K562 (cell line): ENCODE measurements around the gene CISTR.

ENCODE experiments used
- EZH2 ChIP-seq: IDR thresholded peaks from 2 replicates; pipeline ENCODE4 v1.6.1; 2012; ENCODE audit warnings: low read depth, mild to moderate bottlenecking, inconsistent platforms, low read length, borderline replicate concordance
- FOSL1 ChIP-seq: fragments of 200-800 bp; sonication (Bioruptor generic); conservative IDR thresholded peaks from 2 replicates; pipeline ENCODE4 v1.6.1; 2016; ENCODE audit warnings: missing genetic modification characterization, missing compliant biosample characterization
- POLR2AphosphoS2 ChIP-seq: IDR thresholded peaks from 2 replicates; pipeline ENCODE4 v1.6.1; 2012; ENCODE audit warnings: low read length, improper control_type of control experiment
- THRAP3 ChIP-seq: fragments of 450-650 bp; IDR thresholded peaks from 2 replicates; pipeline ENCODE4 v1.6.1; 2016; ENCODE audit warnings: mild to moderate bottlenecking, inconsistent platforms, borderline replicate concordance
- ZNF23 ChIP-seq: fragments of 250-450 bp; sonication (Bioruptor Pico); IDR thresholded peaks from 2 replicates; pipeline ENCODE4 v1.4.0; 2020; ENCODE audit warnings: mild to moderate bottlenecking

GRCh38 chr12:53791735-53792326 is 40.1 kb upstream of the CISTR start:
- no peak for TF ChIP-seq THRAP3
- TF ChIP-seq EZH2 = no peak
- TF ChIP-seq ZNF23 = no peak
- no peak for TF ChIP-seq FOSL1 (tag)
- TF ChIP-seq POLR2AphosphoS2 = no peak
